OCI-LY1 (cell line): ENCODE measurements around the gene MRPL42.

Experiments used
- H2AFZ ChIP-seq: fragments of 200-600 bp; sonication (generic), shearing (Covaris generic); 2 replicates; pipeline ENCODE4 v1.6.0; 2014; ENCODE audit warnings: antibody characterized with exemption, mild to moderate bottlenecking, low read length
- H3F3A ChIP-seq: fragments of 200-600 bp; sonication (generic), shearing (Covaris generic); 2 replicates; pipeline ENCODE4 v1.6.0; 2014; ENCODE audit warnings: mild to moderate bottlenecking, antibody characterized with exemption, low read length, moderate library complexity; ENCODE audit not compliant: insufficient read depth
- H3K27ac ChIP-seq: fragments of 200-600 bp; sonication (generic); 2 replicates; pipeline ENCODE4 v1.5.1; 2014; ENCODE audit warnings: low read length, mixed run types, mild to moderate bottlenecking, low read depth; ENCODE audit not compliant: poor library complexity, severe bottlenecking
- H3K27me3 ChIP-seq: fragments of 200-600 bp; sonication (generic); 2 replicates; pipeline ENCODE4 v1.6.0; 2014; ENCODE audit warnings: antibody characterized with exemption, mild to moderate bottlenecking, low read length, moderate library complexity; ENCODE audit not compliant: insufficient read depth
- H3K36me3 ChIP-seq: fragments of 200-600 bp; sonication (generic); 2 replicates; pipeline ENCODE4 v1.6.1; 2014; ENCODE audit warnings: mild to moderate bottlenecking, antibody characterized with exemption, low read length, moderate library complexity, mixed read lengths; ENCODE audit not compliant: insufficient read depth
- H3K4me1 ChIP-seq: fragments of 200-600 bp; sonication (generic); 2 replicates; pipeline ENCODE4 v1.5.1; 2014; ENCODE audit warnings: mild to moderate bottlenecking, low read length, moderate library complexity; ENCODE audit not compliant: insufficient read depth, severe bottlenecking
- H3K4me2 ChIP-seq: fragments of 200-600 bp; sonication (generic), shearing (Covaris generic); 2 replicates; pipeline ENCODE4 v1.6.1; 2014; ENCODE audit warnings: low read length
- H3K4me3 ChIP-seq: fragments of 200-600 bp; sonication (generic); 2 replicates; pipeline ENCODE4 v1.5.1; 2014; ENCODE audit warnings: low read length, low read depth, mild to moderate bottlenecking, mixed read lengths; ENCODE audit not compliant: poor library complexity, severe bottlenecking
- H3K79me2 ChIP-seq: fragments of 200-600 bp; shearing (Covaris generic); 2 replicates; pipeline ENCODE4 v1.6.1; 2016; ENCODE audit warnings: mixed run types, low read length, mixed read lengths; ENCODE audit not compliant: insufficient read depth
- H3K9ac ChIP-seq: fragments of 200-600 bp; sonication (generic), shearing (Covaris generic); 2 replicates; pipeline ENCODE4 v1.6.1; 2014; ENCODE audit warnings: mild to moderate bottlenecking, low read length, mixed read lengths
- H3K9me2 ChIP-seq: fragments of 200-600 bp; sonication (generic), shearing (Covaris generic); 2 replicates; pipeline ENCODE4 v1.6.1; 2014; ENCODE audit warnings: low read depth, mild to moderate bottlenecking, low read length, mixed read lengths
- H3K9me3 ChIP-seq: fragments of 200-600 bp; shearing (Covaris generic); 2 replicates; pipeline ENCODE4 v1.6.1; 2014; ENCODE audit warnings: low read length, mixed read lengths
- H4K20me1 ChIP-seq: fragments of 200-600 bp; sonication (generic), shearing (Covaris generic); 2 replicates; pipeline ENCODE4 v1.6.0; 2016; ENCODE audit warnings: mild to moderate bottlenecking, low read length; ENCODE audit not compliant: insufficient read depth
- EZH2 ChIP-seq: fragments of 200-600 bp; sonication (generic), shearing (Covaris generic); IDR thresholded peaks from 2 replicates; pipeline ENCODE4 v1.8.0; 2017; ENCODE audit warnings: borderline replicate concordance, mixed run types, mild to moderate bottlenecking, antibody characterized with exemption, low read length, moderate library complexity, mixed read lengths
- TF ChIP-seq, protein P1 (sequence below): fragments of 200-600 bp; sonication (generic), shearing (Covaris generic); IDR thresholded peaks from 2 replicates; pipeline ENCODE4 v1.5.1; 2017; ENCODE audit warnings: mild to moderate bottlenecking, antibody characterized with exemption, low read length, moderate library complexity, mixed read lengths

Gene MRPL42

DNA sequence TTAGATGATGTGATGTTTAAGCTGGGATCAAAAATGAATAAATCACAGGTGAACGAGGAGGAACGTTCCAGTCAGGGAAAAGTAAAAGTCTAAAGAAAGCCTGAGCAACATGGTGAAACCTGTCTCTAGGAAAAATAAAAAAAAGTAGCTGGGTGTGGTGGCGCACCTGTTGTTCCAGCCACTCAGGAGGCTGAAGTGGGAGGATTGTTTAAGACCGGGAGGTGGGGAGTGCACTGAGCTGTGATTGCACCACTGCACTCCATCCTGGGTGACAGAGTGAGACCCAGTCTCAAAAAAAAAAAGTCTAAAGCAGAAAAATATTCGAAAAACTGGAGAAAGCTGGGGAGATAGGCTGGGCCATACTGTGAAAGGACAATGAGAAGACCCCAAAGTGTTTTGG lies 66.0 kb downstream of the MRPL42 start:
- Histone ChIP-seq H3K36me3 (no peaks in the 10 kb centered on the region), H3K4me2 (no peak overlapping the region), H2AFZ (no peak overlapping the region), H3K9me2 (no peaks in the 10 kb centered on the region), H3K9me3 (no peaks in the 10 kb centered on the region), H3K27ac (no peak overlapping the region), H3K4me1 (no peaks in the 10 kb centered on the region), H3K79me2 (no peaks in the 10 kb centered on the region), H3K4me3 (no peak overlapping the region), H3K9ac (no peak overlapping the region), H3F3A (no peaks in the 10 kb centered on the region), H3K27me3 (no peaks in the 10 kb centered on the region), H4K20me1 (no peaks in the 10 kb centered on the region)
- TF ChIP-seq, protein P1, sequence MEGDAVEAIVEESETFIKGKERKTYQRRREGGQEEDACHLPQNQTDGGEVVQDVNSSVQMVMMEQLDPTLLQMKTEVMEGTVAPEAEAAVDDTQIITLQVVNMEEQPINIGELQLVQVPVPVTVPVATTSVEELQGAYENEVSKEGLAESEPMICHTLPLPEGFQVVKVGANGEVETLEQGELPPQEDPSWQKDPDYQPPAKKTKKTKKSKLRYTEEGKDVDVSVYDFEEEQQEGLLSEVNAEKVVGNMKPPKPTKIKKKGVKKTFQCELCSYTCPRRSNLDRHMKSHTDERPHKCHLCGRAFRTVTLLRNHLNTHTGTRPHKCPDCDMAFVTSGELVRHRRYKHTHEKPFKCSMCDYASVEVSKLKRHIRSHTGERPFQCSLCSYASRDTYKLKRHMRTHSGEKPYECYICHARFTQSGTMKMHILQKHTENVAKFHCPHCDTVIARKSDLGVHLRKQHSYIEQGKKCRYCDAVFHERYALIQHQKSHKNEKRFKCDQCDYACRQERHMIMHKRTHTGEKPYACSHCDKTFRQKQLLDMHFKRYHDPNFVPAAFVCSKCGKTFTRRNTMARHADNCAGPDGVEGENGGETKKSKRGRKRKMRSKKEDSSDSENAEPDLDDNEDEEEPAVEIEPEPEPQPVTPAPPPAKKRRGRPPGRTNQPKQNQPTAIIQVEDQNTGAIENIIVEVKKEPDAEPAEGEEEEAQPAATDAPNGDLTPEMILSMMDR = no peak
- TF ChIP-seq EZH2 = no peak

DNA sequence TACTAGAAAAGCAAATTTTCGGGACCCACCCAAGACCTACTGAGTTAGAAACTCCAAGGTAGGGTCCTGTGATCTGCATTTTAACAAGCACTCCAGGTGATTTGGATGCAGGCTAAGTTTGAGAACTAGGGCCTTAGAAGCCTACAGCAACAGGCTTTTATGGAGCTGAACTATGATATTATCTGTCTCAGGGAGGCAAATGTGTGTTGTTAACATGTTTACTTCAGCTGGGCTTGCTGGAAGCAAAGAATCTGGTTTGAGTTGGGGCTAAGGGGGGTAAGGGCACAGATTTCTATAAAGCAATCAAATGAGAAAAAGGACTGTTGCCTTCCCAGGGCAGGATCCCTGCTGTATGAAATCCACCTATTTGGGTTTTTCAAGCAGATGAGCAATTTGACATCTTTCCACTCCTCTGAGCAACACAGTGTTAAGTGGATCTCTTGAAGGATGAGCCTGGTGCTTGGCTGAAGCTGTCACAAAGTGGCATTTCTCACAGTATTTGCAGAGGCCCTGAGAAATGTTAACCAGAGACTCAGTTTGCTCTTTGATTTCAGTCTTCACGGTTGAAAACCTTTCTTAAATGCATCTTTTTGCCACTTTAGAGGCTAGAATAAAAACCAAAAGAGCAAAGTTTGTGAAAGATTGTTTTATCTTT lies 68.9 kb downstream of the MRPL42 start:
- no peaks in the 10 kb centered on the region for H3K9me3 ChIP-seq
- H3K4me2 ChIP-seq = no peak overlapping the region
- no peak overlapping the region for H3K4me3 ChIP-seq
- H3K36me3 ChIP-seq = no peaks in the 10 kb centered on the region
- H3K27me3 ChIP-seq = no peaks in the 10 kb centered on the region
- TF ChIP-seq EZH2 = no peak
- TF ChIP-seq, protein P1 = no peak
- H3K9ac ChIP-seq = no peak overlapping the region
- no peaks in the 10 kb centered on the region for H3K79me2 ChIP-seq
- H3K4me1 ChIP-seq = no peaks in the 10 kb centered on the region
- H2AFZ ChIP-seq = no peak overlapping the region
- H3K9me2 ChIP-seq = no peaks in the 10 kb centered on the region
- no peaks in the 10 kb centered on the region for H3F3A ChIP-seq
- no peaks in the 10 kb centered on the region for H4K20me1 ChIP-seq
- no peak overlapping the region for H3K27ac ChIP-seq

DNA sequence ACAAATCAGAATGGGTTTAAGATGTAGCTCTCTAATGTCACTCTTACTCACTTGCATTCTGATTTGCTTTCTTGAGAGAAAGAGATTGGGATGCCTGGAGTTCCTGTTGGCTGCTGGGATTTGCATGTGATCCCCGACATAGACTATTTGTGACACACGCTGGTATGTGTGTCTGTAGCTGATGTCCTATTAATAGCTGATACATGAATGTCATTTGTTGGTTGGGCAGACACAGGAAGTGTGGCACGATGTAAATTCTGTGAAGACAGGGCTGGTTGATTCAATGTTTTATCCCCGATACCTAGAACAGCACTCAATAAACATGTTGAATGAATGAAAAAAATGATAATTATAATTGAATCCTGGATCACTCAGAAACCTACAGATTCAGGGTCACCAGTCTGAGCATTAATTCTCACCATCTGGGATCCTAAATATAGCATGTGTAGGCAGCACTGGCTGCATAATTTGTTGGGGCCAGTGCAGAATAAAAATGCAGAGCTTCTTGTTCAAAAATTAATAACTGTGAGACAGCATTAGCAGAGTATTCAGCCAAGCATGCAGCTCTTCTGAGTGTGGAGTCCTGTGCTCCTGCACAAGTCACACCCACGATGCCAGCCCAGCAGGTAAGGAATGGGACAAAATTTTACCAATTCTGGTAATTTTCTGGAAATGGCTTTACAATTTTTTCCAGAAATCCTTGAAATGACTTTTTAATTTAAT lies 69.6 kb downstream of the MRPL42 start:
- TF ChIP-seq, protein P1 = no peak
- no peak for TF ChIP-seq EZH2
- Histone ChIP-seq H4K20me1 (no peaks in the 10 kb centered on the region), H3K27me3 (no peaks in the 10 kb centered on the region), H3K4me2 (no peak overlapping the region), H3K4me1 (no peaks in the 10 kb centered on the region), H3K79me2 (no peaks in the 10 kb centered on the region), H3K9ac (no peak overlapping the region), H3K27ac (no peak overlapping the region), H2AFZ (no peak overlapping the region), H3K9me3 (no peaks in the 10 kb centered on the region), H3K9me2 (no peaks in the 10 kb centered on the region), H3K4me3 (no peak overlapping the region), H3K36me3 (no peaks in the 10 kb centered on the region), H3F3A (no peaks in the 10 kb centered on the region)
